Retinal pigment epithelial cell (primary cell): Measurements from ENCODE around the gene EI24.

Source experiments
- DNase-seq: peaks from one replicate; pipeline ENCODE4 v3.0.0-alpha.2; 2010; ENCODE audit warnings: low read depth
- H3K4me3 ChIP-seq: 2 replicates; pipeline ENCODE4 v1.5.1; 2011; ENCODE audit warnings: mild to moderate bottlenecking, low read length, control low read depth, moderate library complexity
- TF ChIP-seq, protein P1 (sequence below): conservative IDR thresholded peaks from 2 replicates; pipeline ENCODE4 v1.5.1; 2011; ENCODE audit warnings: low read depth, low read length, control low read depth, inconsistent platforms

The EI24 gene

DNA sequence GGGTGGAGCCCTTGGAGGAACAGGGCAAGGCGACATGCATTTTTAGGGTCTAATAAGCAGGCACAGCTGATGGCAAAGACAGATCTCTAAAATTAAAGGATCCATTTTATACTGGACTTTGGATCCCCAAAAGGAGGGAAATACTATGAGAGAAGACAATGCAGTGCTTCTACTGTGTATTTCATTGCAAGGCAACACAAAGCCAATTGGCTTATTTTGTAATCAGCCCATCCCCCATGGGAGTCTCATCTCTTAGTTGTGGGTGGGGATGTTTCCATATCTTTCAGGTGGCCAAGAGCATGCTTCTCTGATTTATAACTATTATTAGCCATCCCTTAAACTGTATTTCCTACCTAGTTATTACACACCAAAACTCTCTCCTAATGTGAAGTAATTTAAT, 18.5 kb upstream of the EI24 start:
- no peak overlapping the region for H3K4me3 ChIP-seq
- no peak for DNase-seq
- TF ChIP-seq, protein P1, sequence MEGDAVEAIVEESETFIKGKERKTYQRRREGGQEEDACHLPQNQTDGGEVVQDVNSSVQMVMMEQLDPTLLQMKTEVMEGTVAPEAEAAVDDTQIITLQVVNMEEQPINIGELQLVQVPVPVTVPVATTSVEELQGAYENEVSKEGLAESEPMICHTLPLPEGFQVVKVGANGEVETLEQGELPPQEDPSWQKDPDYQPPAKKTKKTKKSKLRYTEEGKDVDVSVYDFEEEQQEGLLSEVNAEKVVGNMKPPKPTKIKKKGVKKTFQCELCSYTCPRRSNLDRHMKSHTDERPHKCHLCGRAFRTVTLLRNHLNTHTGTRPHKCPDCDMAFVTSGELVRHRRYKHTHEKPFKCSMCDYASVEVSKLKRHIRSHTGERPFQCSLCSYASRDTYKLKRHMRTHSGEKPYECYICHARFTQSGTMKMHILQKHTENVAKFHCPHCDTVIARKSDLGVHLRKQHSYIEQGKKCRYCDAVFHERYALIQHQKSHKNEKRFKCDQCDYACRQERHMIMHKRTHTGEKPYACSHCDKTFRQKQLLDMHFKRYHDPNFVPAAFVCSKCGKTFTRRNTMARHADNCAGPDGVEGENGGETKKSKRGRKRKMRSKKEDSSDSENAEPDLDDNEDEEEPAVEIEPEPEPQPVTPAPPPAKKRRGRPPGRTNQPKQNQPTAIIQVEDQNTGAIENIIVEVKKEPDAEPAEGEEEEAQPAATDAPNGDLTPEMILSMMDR, result no peak

DNA sequence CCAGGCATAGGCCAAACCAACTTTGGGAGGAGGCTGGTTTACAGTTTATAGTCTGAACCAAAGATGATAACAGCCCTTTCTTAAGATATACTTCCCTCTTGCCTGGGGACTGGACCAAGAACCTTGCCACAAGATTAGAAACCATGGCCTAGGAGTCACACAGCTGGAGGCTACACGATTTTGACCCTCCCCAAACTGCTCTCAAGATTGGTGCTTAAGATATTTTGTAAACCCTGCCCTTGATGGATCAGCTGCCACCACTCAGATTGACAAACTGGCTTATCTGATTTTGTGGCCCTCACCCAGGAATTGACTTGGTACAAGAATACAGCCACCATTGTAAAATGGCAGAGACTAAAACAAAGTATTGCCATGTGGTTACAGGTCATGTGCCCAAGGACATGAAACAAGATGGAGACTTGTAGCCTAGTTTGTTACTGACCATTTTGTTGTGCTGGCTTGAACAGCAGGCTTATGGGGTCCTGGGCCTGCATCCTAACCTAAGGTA, 17.4 kb upstream of the EI24 start:
- no peak for DNase-seq
- no peak overlapping the region for H3K4me3 ChIP-seq
- TF ChIP-seq, protein P1, result no peak

DNA sequence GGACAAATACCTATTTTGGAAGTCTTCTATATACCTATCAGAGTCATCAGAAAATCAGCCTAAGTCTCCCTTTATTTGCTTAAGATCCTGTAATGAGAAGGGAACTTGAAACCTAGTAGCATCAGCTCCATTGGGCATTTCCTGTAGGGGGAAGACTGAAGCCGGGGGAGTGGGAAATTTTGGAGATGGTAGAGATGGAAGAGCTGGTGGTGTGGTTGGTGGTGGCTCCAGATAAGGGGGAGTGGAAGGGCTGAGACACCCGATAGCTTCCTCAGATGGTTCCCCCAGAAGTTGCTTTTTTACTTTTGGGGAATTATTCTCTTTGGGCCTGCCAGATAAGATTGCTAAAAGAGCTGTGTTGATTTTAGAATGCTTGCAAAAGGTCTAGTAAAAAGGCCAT, 16.4 kb upstream of the EI24 start:
- TF ChIP-seq, protein P1, result no peak
- no peak overlapping the region for H3K4me3 ChIP-seq
- DNase-seq, result no peak

DNA sequence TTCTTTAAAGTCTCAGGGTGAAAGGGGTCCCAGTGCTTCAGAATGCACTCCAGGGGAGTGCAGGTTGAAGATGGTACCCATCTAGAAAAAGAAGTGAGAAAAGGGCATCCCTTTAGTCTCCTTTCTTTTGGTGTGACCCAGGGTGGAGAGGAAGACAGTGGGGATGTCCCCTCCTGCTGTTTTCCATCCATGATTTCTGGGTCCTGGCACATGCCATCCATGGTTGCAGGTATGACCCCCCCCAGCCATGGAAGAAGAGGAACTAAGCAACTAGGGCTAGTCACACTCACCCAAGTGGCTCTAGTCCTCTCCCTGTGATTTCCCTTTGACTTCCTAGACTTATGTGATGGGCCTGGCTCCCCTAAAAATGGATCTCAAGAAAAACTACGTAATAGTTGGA, 15.9 kb upstream of the EI24 start:
- DNase-seq, result no peak
- H3K4me3 ChIP-seq, result no peak overlapping the region
- TF ChIP-seq, protein P1, result no peak

DNA sequence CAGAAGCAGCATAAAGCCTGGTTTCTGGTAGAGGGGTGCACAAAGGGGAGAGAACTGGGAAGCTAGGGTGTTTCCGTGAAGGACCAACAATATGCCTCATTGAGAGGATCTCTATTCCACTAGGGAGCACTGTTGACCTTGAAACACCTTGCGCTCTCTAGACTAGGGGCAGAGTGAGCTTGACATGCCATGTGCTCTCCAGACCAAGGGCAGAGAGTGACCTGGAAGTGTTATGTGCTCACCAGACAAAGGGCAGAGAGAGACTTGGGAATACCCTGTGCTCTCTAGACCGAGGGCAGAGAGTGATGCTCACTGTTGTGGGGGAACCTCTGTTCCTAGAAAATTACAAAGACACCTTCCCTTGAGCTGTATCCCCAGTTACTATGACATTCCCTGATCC, 15.2 kb upstream of the EI24 start:
- no peak for DNase-seq

DNA sequence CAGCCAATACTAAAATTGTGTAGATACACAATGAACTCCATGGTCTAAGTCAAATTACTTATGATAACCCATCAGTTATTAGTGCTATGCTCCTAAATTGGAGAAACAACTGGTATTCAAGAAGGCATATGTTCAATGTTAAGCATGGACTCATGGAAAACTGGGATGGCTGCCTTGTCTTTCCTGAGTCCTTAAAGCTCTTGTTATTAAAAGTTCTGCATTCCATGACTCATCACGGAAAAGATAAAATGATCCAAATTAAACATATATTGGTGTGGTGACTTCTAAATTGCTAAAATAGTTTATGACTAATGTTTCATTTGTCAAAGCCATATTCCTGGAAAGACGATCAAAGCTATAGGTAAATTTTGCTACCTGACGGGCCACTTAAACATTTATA, 9.4 kb upstream of the EI24 start:
- TF ChIP-seq, protein P1, result no peak
- H3K4me3 ChIP-seq, result no peak overlapping the region
- DNase-seq, result no peak

More for the DNA sequence above, 15.2 kb upstream of the EI24 start:
- TF ChIP-seq, protein P1, result no peak
- no peak overlapping the region for H3K4me3 ChIP-seq

DNA sequence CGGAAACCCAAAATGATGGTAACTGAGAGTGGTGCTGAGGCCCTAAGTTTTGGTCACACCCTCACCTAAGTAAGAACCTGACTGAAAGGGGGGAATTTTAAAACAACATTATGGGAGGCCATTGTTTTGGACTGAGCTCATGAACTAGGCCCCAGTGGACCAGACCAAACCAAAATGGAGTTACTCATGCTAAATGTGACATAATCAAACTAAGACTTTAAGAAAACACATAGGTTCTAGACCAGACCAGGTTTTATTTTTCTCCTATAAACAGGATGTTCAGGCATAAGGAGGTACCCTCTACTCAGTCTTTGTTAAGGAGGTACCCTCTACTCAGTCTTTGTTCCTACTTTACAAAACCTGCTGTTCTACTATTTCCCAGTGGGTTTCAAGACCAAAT, 7.4 kb upstream of the EI24 start:
- H3K4me3 ChIP-seq, result no peak overlapping the region
- TF ChIP-seq, protein P1, result no peak
- no peak for DNase-seq
